DMS 273 (cell line): Measurements from ENCODE around the gene BPTF.
"Not testable (repeated sequence)": the region's sequence is repeated elsewhere in the genome, so short reads cannot be mapped to it uniquely, and the experiment has no call there.

Experiments used
- DNase-seq: peaks from one replicate; lab custom pipeline; 2025; ENCODE audit not compliant: unreplicated experiment; lab: John Stamatoyannopoulos, UW

The BPTF gene

GRCh38 chr17:67824735-67825626 lies at the start of gene BPTF:
Gene BPTF (plus strand): TSS chr17:67825503. CDS start chr17:67825725, 222 bp downstream.
- peak; percentile 97 for DNase-seq

GRCh38 chr17:67779098-67779672 lies 46.1 kb upstream of the BPTF start:
- DNase-seq, result peak; percentile 86

- DNase-seq, result no peak
Measured at GRCh38 chr17:67784364-67785121, 40.8 kb upstream of the BPTF start.

- DNase-seq, result no peak
Measured at GRCh38 chr17:67785122-67785477, 40.2 kb upstream of the BPTF start.

- DNase-seq, result no peak
Measured at GRCh38 chr17:67785504-67785903, 39.8 kb upstream of the BPTF start.

- peak; percentile 81 for DNase-seq
Measured at GRCh38 chr17:67800495-67800928, 24.8 kb upstream of the BPTF start.

- peak; percentile 27 for DNase-seq
Measured at GRCh38 chr17:67801626-67802175, 23.6 kb upstream of the BPTF start.

- DNase-seq, result no peak
Measured at GRCh38 chr17:67810464-67810863, 14.8 kb upstream of the BPTF start.

- not testable (repeated sequence) for DNase-seq
Measured at GRCh38 chr17:67812380-67812779, 12.9 kb upstream of the BPTF start.

- no peak for DNase-seq
Measured at GRCh38 chr17:67813803-67814180, 11.5 kb upstream of the BPTF start.

- peak; percentile 50 for DNase-seq
Measured at GRCh38 chr17:67818110-67819002, 6.9 kb upstream of the BPTF start.

- DNase-seq, result no peak
Measured at GRCh38 chr17:67819722-67820121, 5.6 kb upstream of the BPTF start.

GRCh38 chr17:67821871-67822367 lies 3.4 kb upstream of the BPTF start:
- DNase-seq, result no peak

GRCh38 chr17:67825627-67826601 lies 611 bp downstream of the BPTF start:
- DNase-seq, result peak; percentile 69

- no peak for DNase-seq
Measured at GRCh38 chr17:67829331-67829730, 4.0 kb downstream of the BPTF start.

GRCh38 chr17:67830440-67830839 lies 5.1 kb downstream of the BPTF start:
- peak; percentile 67 for DNase-seq

- DNase-seq, result no peak
Measured at GRCh38 chr17:67831268-67831667, 6.0 kb downstream of the BPTF start.

GRCh38 chr17:67833134-67833533 lies 7.8 kb downstream of the BPTF start:
- DNase-seq, result no peak
